GM12892 (cell line): ENCODE measurements around the gene FILIP1L.
A peak's percentile ranks its signal among the peaks of the same experiment; 100 is the strongest.

Source experiments
- POLR2A ChIP-seq: IDR thresholded peaks from 2 replicates; pipeline ENCODE4 v1.6.1; 2011; ENCODE audit warnings: low read depth, low read length, control low read depth
- POLR2AphosphoS5 ChIP-seq: IDR thresholded peaks from 2 replicates; pipeline ENCODE4 v1.6.1; 2011; ENCODE audit warnings: low read depth, low read length, control low read depth
- TAF1 ChIP-seq: IDR thresholded peaks from 2 replicates; pipeline ENCODE4 v1.6.1; 2011; ENCODE audit warnings: low read depth, mild to moderate bottlenecking, control low read depth, low read length, borderline replicate concordance

- TF ChIP-seq POLR2AphosphoS5 = no peak
- TF ChIP-seq POLR2A = 0 out of 2 replicates have a peak, but pooled peaks have one; percentile 16
- TF ChIP-seq TAF1 = no peak
These were observed 246.5 kb downstream of the FILIP1L start for GRCh38 chr3:99867594-99868310.
